Activated CD8-positive, alpha-beta T cell treated with anti-CD3 and anti-CD28 coated beads for 36 hours (primary cell): ENCODE data around the gene KLHL10. TPM values are rescaled to one million over a fixed set of nuclear protein-coding genes. Genes with fewer than 3 reads are reported as not detected.
"Not testable (repeated sequence)": the region's sequence is repeated elsewhere in the genome, so short reads cannot be mapped to it uniquely, and the experiment has no call there.

Experiments used
- ATAC-seq: fragments of 200-7000 bp; cut with Tn5 transposase; one replicate; pipeline ENCODE4 v1.10.0; 2021; ENCODE audit warnings: mild to moderate bottlenecking, moderate library complexity
- CTCF ChIA-PET: fragments of 350-600 bp; sonication (Branson Sonifier 250); formaldehyde crosslinking; loops from one replicate; lab custom pipeline; 2021; ENCODE audit warnings: antibody characterized with exemption; lab: Charles Lee
- POLR2A ChIA-PET: fragments of 350-600 bp; sonication (Branson Sonifier 250); formaldehyde crosslinking; loops from one replicate; lab custom pipeline; 2021; ENCODE audit warnings: antibody characterized with exemption; lab: Charles Lee
- DNase-seq: peaks from one replicate; pipeline ENCODE4 v3.0.0-alpha.2; 2020
- H3K27ac Mint-ChIP-seq: one replicate; pipeline ENCODE4 v1.8.0; 2021; ENCODE audit warnings: mild to moderate bottlenecking, mixed read lengths
- H3K27me3 Mint-ChIP-seq: one replicate; pipeline ENCODE4 v1.8.0; 2021; ENCODE audit warnings: mixed read lengths
- H3K36me3 Mint-ChIP-seq: one replicate; pipeline ENCODE4 v1.8.0; 2021; ENCODE audit warnings: low read depth, mixed read lengths
- H3K4me1 Mint-ChIP-seq: one replicate; pipeline ENCODE4 v1.8.0; 2021; ENCODE audit warnings: low read depth, mixed read lengths
- H3K4me3 Mint-ChIP-seq: one replicate; pipeline ENCODE4 v1.8.0; 2021; ENCODE audit warnings: mild to moderate bottlenecking, moderate library complexity, mixed read lengths
- H3K9me3 Mint-ChIP-seq: one replicate; pipeline ENCODE4 v1.8.0; 2021; ENCODE audit warnings: mixed read lengths
- CTCF ChIP-seq: fragments of 200-600 bp; IDR thresholded peaks from one replicate; pipeline ENCODE4 v1.8.0; 2022; ENCODE audit warnings: antibody characterized with exemption, mild to moderate bottlenecking
- intact Hi-C: fragments of 100-400 bp; cut with micrococcal nuclease; formaldehyde crosslinking; loops from one replicate; pipeline ENCODE4 v1.10.0; 2022
- total RNA-seq, 2 experiments: library from RNA; stranded (reverse); gene quantifications; one replicate each; pipeline ENCODE4 v1.2.3, GENCODE V29; 2021

The KLHL10 gene
- total RNA-seq, 2 experiments from 2014 or later: 0.36 TPM; not detected in 1

GRCh38 chr17:41870627-41871026 lies 33.0 kb downstream of the KLHL10 start:
- TF ChIP-seq CTCF: no peak
- no peak overlapping the region for H3K4me3 Mint-ChIP-seq
- CTCF ChIA-PET: no interaction called here
- DNase-seq (no peak), ATAC-seq (peak; percentile 21)
- POLR2A ChIA-PET: interaction anchor here (0.5 to 0.6 kb wide), 2 partner anchors 15 to 44 kb away, joined by 3 read pairs; no protein-coding TSS in a partner anchor
- peak overlapping the region; percentile 89 for H3K27ac Mint-ChIP-seq
- H3K4me1 Mint-ChIP-seq: peaks cover 28% of the 10 kb centered on the region
- intact Hi-C loops: no loop called here
- H3K36me3 Mint-ChIP-seq: peaks cover 55% of the 10 kb centered on the region
- H3K27me3 Mint-ChIP-seq: no peaks in the 10 kb centered on the region
- no peaks in the 10 kb centered on the region for H3K9me3 Mint-ChIP-seq

GRCh38 chr17:41871789-41872188 lies 34.2 kb downstream of the KLHL10 start:
- CTCF ChIA-PET: interaction anchor here (1.2 kb wide), 1 partner anchor 13 kb away, joined by 3 read pairs; no protein-coding TSS in a partner anchor
- no peak for TF ChIP-seq CTCF
- H3K36me3 Mint-ChIP-seq: peaks cover 60% of the 10 kb centered on the region
- no peaks in the 10 kb centered on the region for H3K27me3 Mint-ChIP-seq
- intact Hi-C loops: no loop called here
- ATAC-seq (no peak), DNase-seq (no peak)
- H3K27ac Mint-ChIP-seq: peak overlapping the region; percentile 73
- H3K9me3 Mint-ChIP-seq: no peaks in the 10 kb centered on the region
- peaks cover 28% of the 10 kb centered on the region for H3K4me1 Mint-ChIP-seq
- H3K4me3 Mint-ChIP-seq: no peak overlapping the region
- POLR2A ChIA-PET: no interaction called here

- CTCF ChIA-PET: interaction anchor here (1.4 kb wide), 1 partner anchor 73 kb away, joined by 3 read pairs; no protein-coding TSS in a partner anchor
- intact Hi-C loops: no loop called here
- Mint-ChIP-seq H3K4me1 (peaks cover 18% of the 10 kb centered on the region), H3K36me3 (peaks cover 61% of the 10 kb centered on the region), H3K9me3 (no peaks in the 10 kb centered on the region), H3K27me3 (no peaks in the 10 kb centered on the region), H3K27ac (no peak overlapping the region), H3K4me3 (no peak overlapping the region)
- no peak for DNase-seq
- POLR2A ChIA-PET: interaction anchor here (1.3 kb wide), 1 partner anchor 9 kb away, joined by 4 read pairs; no protein-coding TSS in a partner anchor
- ATAC-seq: no peak
- no peak for TF ChIP-seq CTCF
Measured at GRCh38 chr17:41873559-41874292, 36.1 kb downstream of the KLHL10 start.

- ATAC-seq, H3K27me3 Mint-ChIP-seq, H3K27ac Mint-ChIP-seq, H3K9me3 Mint-ChIP-seq, DNase-seq, intact Hi-C loops, H3K4me3 Mint-ChIP-seq: not testable (repeated sequence)
- Mint-ChIP-seq H3K4me1 (peaks cover 12% of the 10 kb centered on the region), H3K36me3 (peaks cover 59% of the 10 kb centered on the region)
- CTCF ChIA-PET: interaction anchor here (0.6 to 1.4 kb wide), 2 partner anchors 8 to 73 kb away, joined by 3 read pairs; no protein-coding TSS in a partner anchor
- POLR2A ChIA-PET: interaction anchor here (1.3 kb wide), 1 partner anchor 10 kb away, joined by 4 read pairs; no protein-coding TSS in a partner anchor
Measured at GRCh38 chr17:41874293-41874670, 36.7 kb downstream of the KLHL10 start.

GRCh38 chr17:41880130-41880529 lies 42.5 kb downstream of the KLHL10 start:
- Mint-ChIP-seq H3K4me1 (no peaks in the 10 kb centered on the region), H3K4me3 (no peak overlapping the region), H3K36me3 (peaks cover 46% of the 10 kb centered on the region), H3K9me3 (no peaks in the 10 kb centered on the region), H3K27me3 (no peaks in the 10 kb centered on the region), H3K27ac (no peak overlapping the region)
- ATAC-seq: no peak
- no peak for TF ChIP-seq CTCF
- ChIA-PET POLR2A (interaction anchor here (0.6 to 1.0 kb wide), 2 partner anchors 27 to 32 kb away, joined by 3 to 4 read pairs; no protein-coding TSS in a partner anchor), CTCF (no interaction called here)
- DNase-seq: no peak
- intact Hi-C loops: no loop called here
